Endothelial cell of umbilical vein (primary cell): Measurements from ENCODE around the gene KLK2. TPM values are rescaled to one million over a fixed set of nuclear protein-coding genes. Genes with fewer than 3 reads are reported as not detected.

Experiments
- BruUV-seq: library from RNA; stranded (reverse); fragments of 400-500 nt; replicated peaks from 2 replicates; lab custom pipeline; 2021; lab: Mats Ljungman, UMichigan
- CTCF ChIA-PET: fragments of 300-600, 350-600 bp; sonication (Branson Sonifier 250); formaldehyde crosslinking; loops from one replicate; lab custom pipeline; 2021; ENCODE audit warnings: antibody characterized with exemption, inconsistent platforms; lab: Charles Lee
- POLR2A ChIA-PET: fragments of 300-600, 350-600 bp; sonication (Branson Sonifier 250); formaldehyde crosslinking; loops from one replicate; lab custom pipeline; 2021; ENCODE audit warnings: antibody characterized with exemption, inconsistent platforms; lab: Charles Lee
- DNase-seq: peaks from one replicate; pipeline ENCODE4 v3.0.0-alpha.2; 2011; ENCODE audit warnings: low read depth, low spot score
- FAIRE-seq: peaks from 2 replicates; lab custom pipeline; 2011; peaks lifted over from hg19 to GRCh38; lab: Jason Lieb, UNC
- H2AFZ ChIP-seq: 2 replicates; pipeline ENCODE4 v1.6.0; 2012; ENCODE audit warnings: low read depth, low read length, control low read depth, inconsistent platforms
- H3K27ac ChIP-seq: 2 replicates; pipeline ENCODE4 v1.5.1; 2011; ENCODE audit warnings: low read depth, mild to moderate bottlenecking, control low read depth, low read length, moderate library complexity; ENCODE audit not compliant: insufficient read depth
- H3K27me3 ChIP-seq, 2 experiments: 2 replicates each; pipeline versions ENCODE4 v1.6.0 to v1.6.1; 2011; ENCODE audit warnings: low read length in 2 of 2, mixed read lengths in 1 of 2; ENCODE audit not compliant: control insufficient read depth in 2 of 2, insufficient read depth in 2 of 2
- H3K36me3 ChIP-seq, 2 experiments: 2 replicates in 1 of 2; 3 replicates in 1 of 2; pipeline ENCODE4 v1.5.1; 2011; ENCODE audit warnings: low read length in 2 of 2, mild to moderate bottlenecking in 1 of 2, moderate library complexity in 1 of 2; ENCODE audit not compliant: control insufficient read depth in 2 of 2, insufficient read depth in 2 of 2; ENCODE audit errors: extremely low read depth in 1 of 2
- H3K4me1 ChIP-seq: 3 replicates; pipeline ENCODE4 v1.5.1; 2011; ENCODE audit warnings: mild to moderate bottlenecking, low read length; ENCODE audit not compliant: control insufficient read depth, insufficient read depth; ENCODE audit errors: extremely low read depth
- H3K4me2 ChIP-seq: 2 replicates; pipeline ENCODE4 v1.6.1; 2011; ENCODE audit warnings: low read length, control low read depth, mixed read lengths; ENCODE audit not compliant: insufficient read depth
- H3K4me3 ChIP-seq, 3 experiments: fragments of 200-600 bp in 1 of 3; sonication (generic), shearing (Covaris generic) in 1 of 3; replicated peaks in 1 of 3; 2 replicates each; pipeline ENCODE4 v1.5.1; 2011 to 2016; ENCODE audit warnings: control low read depth in 3 of 3, low read length in 3 of 3, mild to moderate bottlenecking in 2 of 3, inconsistent platforms in 1 of 3, low read depth in 1 of 3, moderate library complexity in 1 of 3; ENCODE audit not compliant: insufficient read depth in 1 of 3
- H3K79me2 ChIP-seq: 2 replicates; pipeline ENCODE4 v1.6.0; 2012; ENCODE audit warnings: low read length, inconsistent platforms; ENCODE audit not compliant: control insufficient read depth, insufficient read depth
- H3K9ac ChIP-seq: replicated peaks from 2 replicates; pipeline ENCODE3; 2011; ENCODE audit warnings: low read length, control low read depth; ENCODE audit not compliant: insufficient read depth; ENCODE audit errors: extremely low read depth
- H3K9me1 ChIP-seq: replicated peaks from 3 replicates; pipeline ENCODE4 v1.6.0; 2011; ENCODE audit warnings: mild to moderate bottlenecking, low read length; ENCODE audit not compliant: control insufficient read depth, insufficient read depth; ENCODE audit errors: extremely low read depth
- H3K9me3 ChIP-seq: replicated peaks from 2 replicates; pipeline ENCODE4 v1.5.1; 2012; ENCODE audit warnings: low read length, inconsistent platforms; ENCODE audit not compliant: control insufficient read depth, insufficient read depth
- H4K20me1 ChIP-seq: replicated peaks from 2 replicates; pipeline ENCODE3; 2011; ENCODE audit warnings: mild to moderate bottlenecking, low read length; ENCODE audit not compliant: control insufficient read depth, insufficient read depth; ENCODE audit errors: extremely low read depth
- EZH2 ChIP-seq: IDR thresholded peaks from 2 replicates; pipeline ENCODE4 v1.6.1; 2012; ENCODE audit warnings: borderline replicate concordance, low read depth, mild to moderate bottlenecking, moderate library complexity, low read length, inconsistent platforms; ENCODE audit not compliant: severe bottlenecking
- FOS ChIP-seq: IDR thresholded peaks from 2 replicates; pipeline ENCODE4 v1.6.1; 2011; ENCODE audit warnings: mild to moderate bottlenecking, low read length, moderate library complexity, borderline replicate concordance; ENCODE audit not compliant: insufficient read depth
- GATA2 ChIP-seq: IDR thresholded peaks from 2 replicates; pipeline ENCODE4 v1.7.0; 2011; ENCODE audit warnings: low read depth, mild to moderate bottlenecking, moderate library complexity, mixed read lengths, low read length; ENCODE audit not compliant: insufficient read length, insufficient read depth
- MYC ChIP-seq: IDR thresholded peaks from one replicate; pipeline ENCODE4 v1.6.1; 2011; ENCODE audit warnings: mild to moderate bottlenecking, low read depth, low read length
- POLR2AphosphoS5 ChIP-seq: IDR thresholded peaks from 2 replicates; pipeline ENCODE4 v1.6.1; 2012; ENCODE audit warnings: low read depth, mild to moderate bottlenecking, control low read depth, low read length, moderate library complexity; ENCODE audit not compliant: insufficient read depth
- dilution Hi-C: fragments of 300-500 bp; cut with MboI; formaldehyde crosslinking; loops from one replicate; pipeline ENCODE4 v1.15.0; 2019; ENCODE audit warnings: low sequenced_read_pairs; ENCODE audit not compliant: extremely low pct_ligation_motif_present
- intact Hi-C: fragments of 100-400 bp; cut with micrococcal nuclease; formaldehyde crosslinking; loops from one replicate; pipeline ENCODE4 v1.10.0; 2022
- polyA plus RNA-seq, 4 experiments: library from polyadenylated mRNA; depleted of rRNA in 3 of 4; stranded (reverse) in 3 of 4; unstranded in 1 of 4; fragments of >200 nt; gene quantifications; 2 replicates each; pipeline versions ENCODE4 v1.2.1 to v1.2.3, GENCODE V29; 2011 to 2012; ENCODE audit warnings: missing spikeins in 1 of 4
- total RNA-seq: library from RNA; stranded (reverse); gene quantifications from 2 replicates; pipeline ENCODE4 v1.2.3, GENCODE V29; 2021
- TF ChIP-seq, protein P1 (sequence below), 2 donors: IDR thresholded peaks; 1 replicate in 1 of 2; 2 replicates in 1 of 2; pipeline ENCODE4 v1.5.1; 2011; ENCODE audit warnings: low read length in 2 of 2, mild to moderate bottlenecking in 2 of 2, moderate library complexity in 2 of 2, control low read depth in 1 of 2, inconsistent platforms in 1 of 2, low read depth in 1 of 2; ENCODE audit not compliant: insufficient read depth in 1 of 2; ENCODE audit errors: extremely low read depth in 1 of 2

Gene KLK2
- total and polyA plus RNA-seq, 2 donors (not counting 3 experiments of a cell fraction or from before 2014, with no cell fraction given): not detected

- dilution Hi-C loops: no loop called here
- no peaks in the 10 kb centered on the region for H3K9me1 ChIP-seq
- H3K9me3 ChIP-seq: no peaks in the 10 kb centered on the region
- no peak overlapping the region for H3K9ac ChIP-seq
- H4K20me1 ChIP-seq: no peaks in the 10 kb centered on the region
- no peak overlapping the region for H3K4me2 ChIP-seq
- no peaks in the 10 kb centered on the region for H3K27me3 ChIP-seq
- H3K79me2 ChIP-seq: no peaks in the 10 kb centered on the region
- H3K4me1 ChIP-seq: no peaks in the 10 kb centered on the region
- no peaks in the 10 kb centered on the region for H3K36me3 ChIP-seq
- intact Hi-C loops: no loop called here
- POLR2A ChIA-PET: no interaction called here
- FAIRE-seq (no peak), DNase-seq (no peak)
- TF ChIP-seq MYC: no peak
- H2AFZ ChIP-seq: no peak overlapping the region
- BruUV-seq: no TSS peak
- no peak overlapping the region for H3K4me3 ChIP-seq
- CTCF ChIA-PET: no interaction called here
- H3K27ac ChIP-seq: no peak overlapping the region
Measured at GRCh38 chr19:50844296-50844935, 28.8 kb upstream of the KLK2 start.

DNA sequence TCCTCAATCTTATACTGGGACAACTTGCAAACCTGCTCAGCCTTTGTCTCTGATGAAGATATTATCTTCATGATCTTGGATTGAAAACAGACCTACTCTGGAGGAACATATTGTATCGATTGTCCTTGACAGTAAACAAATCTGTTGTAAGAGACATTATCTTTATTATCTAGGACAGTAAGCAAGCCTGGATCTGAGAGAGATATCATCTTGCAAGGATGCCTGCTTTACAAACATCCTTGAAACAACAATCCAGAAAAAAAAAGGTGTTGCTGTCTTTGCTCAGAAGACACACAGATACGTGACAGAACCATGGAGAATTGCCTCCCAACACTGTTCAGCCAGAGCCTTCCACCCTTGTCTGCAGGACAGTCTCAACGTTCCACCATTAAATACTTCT lies 22.5 kb upstream of the KLK2 start:
- Histone ChIP-seq H3K9me3 (no peaks in the 10 kb centered on the region), H3K9ac (no peak overlapping the region), H3K4me2 (no peak overlapping the region), H3K9me1 (no peaks in the 10 kb centered on the region), H3K27me3 (no peaks in the 10 kb centered on the region), H3K27ac (no peak overlapping the region), H4K20me1 (no peaks in the 10 kb centered on the region), H3K4me1 (no peaks in the 10 kb centered on the region), H3K36me3 (no peaks in the 10 kb centered on the region), H3K4me3 (no peak overlapping the region), H2AFZ (no peak overlapping the region), H3K79me2 (no peaks in the 10 kb centered on the region)
- DNase-seq: no peak
- ChIA-PET POLR2A (no interaction called here), CTCF (no interaction called here)
- dilution Hi-C loops: no loop called here
- TF ChIP-seq FOS: no peak
- TF ChIP-seq EZH2: no peak
- no peak for TF ChIP-seq POLR2AphosphoS5
- TF ChIP-seq, protein P1, sequence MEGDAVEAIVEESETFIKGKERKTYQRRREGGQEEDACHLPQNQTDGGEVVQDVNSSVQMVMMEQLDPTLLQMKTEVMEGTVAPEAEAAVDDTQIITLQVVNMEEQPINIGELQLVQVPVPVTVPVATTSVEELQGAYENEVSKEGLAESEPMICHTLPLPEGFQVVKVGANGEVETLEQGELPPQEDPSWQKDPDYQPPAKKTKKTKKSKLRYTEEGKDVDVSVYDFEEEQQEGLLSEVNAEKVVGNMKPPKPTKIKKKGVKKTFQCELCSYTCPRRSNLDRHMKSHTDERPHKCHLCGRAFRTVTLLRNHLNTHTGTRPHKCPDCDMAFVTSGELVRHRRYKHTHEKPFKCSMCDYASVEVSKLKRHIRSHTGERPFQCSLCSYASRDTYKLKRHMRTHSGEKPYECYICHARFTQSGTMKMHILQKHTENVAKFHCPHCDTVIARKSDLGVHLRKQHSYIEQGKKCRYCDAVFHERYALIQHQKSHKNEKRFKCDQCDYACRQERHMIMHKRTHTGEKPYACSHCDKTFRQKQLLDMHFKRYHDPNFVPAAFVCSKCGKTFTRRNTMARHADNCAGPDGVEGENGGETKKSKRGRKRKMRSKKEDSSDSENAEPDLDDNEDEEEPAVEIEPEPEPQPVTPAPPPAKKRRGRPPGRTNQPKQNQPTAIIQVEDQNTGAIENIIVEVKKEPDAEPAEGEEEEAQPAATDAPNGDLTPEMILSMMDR (IDR thresholded peaks at IDR 0.05; ENCODE audit: extremely low read depth in 1 of 2, insufficient read depth in 1 of 2, low read depth in 1 of 2, low read length in 2 of 2): no peak
- no peak for TF ChIP-seq GATA2
- intact Hi-C loops: no loop called here
- no TSS peak for BruUV-seq
- no peak for FAIRE-seq
